ENCODE measurements around the gene FTHL17. TPM values are rescaled to one million over a fixed set of nuclear protein-coding genes. Genes with fewer than 3 reads are reported as not detected.

Gene FTHL17
- total and polyA plus RNA-seq, 5 donors from 2014 or later: not detected

GRCh38 chrX:31093639-31093975 is 21.8 kb upstream of the FTHL17 start:
- H3K4me3 Mint-ChIP-seq: no peak overlapping the region

GRCh38 chrX:31092970-31093638 is 21.3 kb upstream of the FTHL17 start:
- no peaks in the 10 kb centered on the region for H3K4me1 ChIP-seq (ENCODE audit: control insufficient read depth, insufficient read depth, low read length, poor library complexity, severe bottlenecking)
- H3K4me1 Mint-ChIP-seq: no peaks in the 10 kb centered on the region
- H3K27me3 Mint-ChIP-seq: no peaks in the 10 kb centered on the region
- H3K9me3 ChIP-seq (ENCODE audit: control insufficient read depth in 2 of 2, low read length in 2 of 2): no peaks in the 10 kb centered on the region
- no peaks in the 10 kb centered on the region for H3K9me3 Mint-ChIP-seq
- DNase-seq (no peak), ATAC-seq (ENCODE audit: low read depth in 2 of 2) (no peak)
- H3K36me3 Mint-ChIP-seq: no peaks in the 10 kb centered on the region
- H3K4me3 Mint-ChIP-seq: no peak overlapping the region
- no peak overlapping the region for H3K27ac Mint-ChIP-seq
- H3K27ac ChIP-seq (ENCODE audit: insufficient read depth, low read length, poor library complexity, severe bottlenecking): no peak overlapping the region
- no peaks in the 10 kb centered on the region for H3K36me3 ChIP-seq (ENCODE audit: control insufficient read depth, insufficient read depth, low read length)
- no peaks in the 10 kb centered on the region for H3K27me3 ChIP-seq (ENCODE audit: control insufficient read depth, insufficient read depth, low read length)
- no peak overlapping the region for H3K4me3 ChIP-seq (ENCODE audit: low read depth, low read length)

More at GRCh38 chrX:31093639-31093975, 21.8 kb upstream of the FTHL17 start:
- Mint-ChIP-seq H3K9me3 (no peaks in the 10 kb centered on the region), H3K27ac (peak overlapping the region in 1 of 3 donors; percentile 78), H3K36me3 (no peaks in the 10 kb centered on the region), H3K27me3 (no peaks in the 10 kb centered on the region), H3K4me1 (no peaks in the 10 kb centered on the region)
- H3K27me3 ChIP-seq (ENCODE audit: control insufficient read depth, insufficient read depth, low read length): no peaks in the 10 kb centered on the region
- no peak for ATAC-seq (ENCODE audit: low read depth in 2 of 2)
- no peak overlapping the region for H3K4me3 ChIP-seq (ENCODE audit: low read depth, low read length)
- H3K9me3 ChIP-seq (ENCODE audit: control insufficient read depth in 2 of 2, low read length in 2 of 2): no peaks in the 10 kb centered on the region
- H3K27ac ChIP-seq (ENCODE audit: insufficient read depth, low read length, poor library complexity, severe bottlenecking): no peak overlapping the region
- no peaks in the 10 kb centered on the region for H3K36me3 ChIP-seq (ENCODE audit: control insufficient read depth, insufficient read depth, low read length)
- no peak for DNase-seq
- H3K4me1 ChIP-seq (ENCODE audit: control insufficient read depth, insufficient read depth, low read length, poor library complexity, severe bottlenecking): no peaks in the 10 kb centered on the region

GRCh38 chrX:31092476-31092875 is 20.6 kb upstream of the FTHL17 start:
- Histone ChIP-seq H3K27me3 (ENCODE audit: control insufficient read depth, insufficient read depth, low read length) (no peaks in the 10 kb centered on the region), H3K9me3 (ENCODE audit: control insufficient read depth in 2 of 2, low read length in 2 of 2) (no peaks in the 10 kb centered on the region), H3K27ac (ENCODE audit: insufficient read depth, low read length, poor library complexity, severe bottlenecking) (no peak overlapping the region), H3K4me3 (ENCODE audit: low read depth, low read length) (no peak overlapping the region), H3K36me3 (ENCODE audit: control insufficient read depth, insufficient read depth, low read length) (no peaks in the 10 kb centered on the region), H3K4me1 (ENCODE audit: control insufficient read depth, insufficient read depth, low read length, poor library complexity, severe bottlenecking) (no peaks in the 10 kb centered on the region)
- no peaks in the 10 kb centered on the region for H3K36me3 Mint-ChIP-seq
- no peak overlapping the region for H3K4me3 Mint-ChIP-seq
- H3K9me3 Mint-ChIP-seq: no peaks in the 10 kb centered on the region
- no peaks in the 10 kb centered on the region for H3K27me3 Mint-ChIP-seq
- H3K27ac Mint-ChIP-seq: no peak overlapping the region
- H3K4me1 Mint-ChIP-seq: no peaks in the 10 kb centered on the region
- no peak for ATAC-seq (ENCODE audit: low read depth in 2 of 2)
- no peak for DNase-seq

GRCh38 chrX:31091819-31092218 is 20.0 kb upstream of the FTHL17 start:
- no peak for ATAC-seq (ENCODE audit: low read depth in 2 of 2)
- Histone ChIP-seq H3K27me3 (ENCODE audit: control insufficient read depth, insufficient read depth, low read length) (no peaks in the 10 kb centered on the region), H3K27ac (ENCODE audit: insufficient read depth, low read length, poor library complexity, severe bottlenecking) (no peak overlapping the region), H3K9me3 (ENCODE audit: control insufficient read depth in 2 of 2, low read length in 2 of 2) (no peaks in the 10 kb centered on the region), H3K36me3 (ENCODE audit: control insufficient read depth, insufficient read depth, low read length) (no peaks in the 10 kb centered on the region), H3K4me1 (ENCODE audit: control insufficient read depth, insufficient read depth, low read length, poor library complexity, severe bottlenecking) (no peaks in the 10 kb centered on the region), H3K4me3 (ENCODE audit: low read depth, low read length) (no peak overlapping the region)
- Mint-ChIP-seq H3K27ac (no peak overlapping the region), H3K27me3 (no peaks in the 10 kb centered on the region), H3K9me3 (no peaks in the 10 kb centered on the region), H3K4me3 (no peak overlapping the region), H3K36me3 (no peaks in the 10 kb centered on the region), H3K4me1 (no peaks in the 10 kb centered on the region)
- DNase-seq: no peak

- no peaks in the 10 kb centered on the region for H3K27me3 Mint-ChIP-seq
- ATAC-seq (ENCODE audit: low read depth in 2 of 2) (no peak), DNase-seq (no peak)
- no peaks in the 10 kb centered on the region for H3K36me3 Mint-ChIP-seq
- H3K4me3 Mint-ChIP-seq: no peak overlapping the region
- H3K27ac ChIP-seq (ENCODE audit: insufficient read depth, low read length, poor library complexity, severe bottlenecking): no peak overlapping the region
- no peaks in the 10 kb centered on the region for H3K27me3 ChIP-seq (ENCODE audit: control insufficient read depth, insufficient read depth, low read length)
- H3K27ac Mint-ChIP-seq: no peak overlapping the region
- peaks cover 0 to 8% (median 2%) of the 10 kb centered on the region in 7 donors for H3K9me3 Mint-ChIP-seq
- no peaks in the 10 kb centered on the region for H3K36me3 ChIP-seq (ENCODE audit: control insufficient read depth, insufficient read depth, low read length)
- no peak overlapping the region for H3K4me3 ChIP-seq (ENCODE audit: low read depth, low read length)
- peaks cover 0 to 7% (median 1%) of the 10 kb centered on the region in 4 donors for H3K4me1 Mint-ChIP-seq
- H3K4me1 ChIP-seq (ENCODE audit: control insufficient read depth, insufficient read depth, low read length, poor library complexity, severe bottlenecking): no peaks in the 10 kb centered on the region
- H3K9me3 ChIP-seq (ENCODE audit: control insufficient read depth in 2 of 2, low read length in 2 of 2): peaks cover 0 to 3% of the 10 kb centered on the region in 2 experiments
Measured at GRCh38 chrX:31074522-31074921, 2.7 kb upstream of the FTHL17 start.

GRCh38 chrX:31071262-31071661 is 579 bp downstream of the FTHL17 start:
- peaks cover 0 to 3% of the 10 kb centered on the region in 2 experiments for H3K9me3 ChIP-seq (ENCODE audit: control insufficient read depth in 2 of 2, low read length in 2 of 2)
- Mint-ChIP-seq H3K9me3 (peaks cover 0 to 8% (median 2%) of the 10 kb centered on the region in 7 donors), H3K4me1 (peaks cover 0 to 12% (median 6%) of the 10 kb centered on the region in 4 donors), H3K27ac (no peak overlapping the region), H3K4me3 (no peak overlapping the region), H3K36me3 (no peaks in the 10 kb centered on the region), H3K27me3 (no peaks in the 10 kb centered on the region)
- no peak for ATAC-seq (ENCODE audit: low read depth in 2 of 2)
- H3K27ac ChIP-seq (ENCODE audit: insufficient read depth, low read length, poor library complexity, severe bottlenecking): no peak overlapping the region
- H3K4me3 ChIP-seq (ENCODE audit: low read depth, low read length): no peak overlapping the region
- DNase-seq: no peak
- H3K36me3 ChIP-seq (ENCODE audit: control insufficient read depth, insufficient read depth, low read length): no peaks in the 10 kb centered on the region
- no peaks in the 10 kb centered on the region for H3K27me3 ChIP-seq (ENCODE audit: control insufficient read depth, insufficient read depth, low read length)
- H3K4me1 ChIP-seq (ENCODE audit: control insufficient read depth, insufficient read depth, low read length, poor library complexity, severe bottlenecking): no peaks in the 10 kb centered on the region

- ATAC-seq (ENCODE audit: low read depth in 2 of 2) (no peak), DNase-seq (no peak)
- Mint-ChIP-seq H3K9me3 (peaks cover 0 to 7% (median 2%) of the 10 kb centered on the region in 7 donors), H3K4me1 (peaks cover 0 to 12% (median 6%) of the 10 kb centered on the region in 4 donors), H3K27ac (no peak overlapping the region), H3K27me3 (no peaks in the 10 kb centered on the region), H3K36me3 (no peaks in the 10 kb centered on the region), H3K4me3 (no peak overlapping the region)
- H3K36me3 ChIP-seq (ENCODE audit: control insufficient read depth, insufficient read depth, low read length): no peaks in the 10 kb centered on the region
- H3K4me3 ChIP-seq (ENCODE audit: low read depth, low read length): no peak overlapping the region
- no peaks in the 10 kb centered on the region for H3K27me3 ChIP-seq (ENCODE audit: control insufficient read depth, insufficient read depth, low read length)
- no peak overlapping the region for H3K27ac ChIP-seq (ENCODE audit: insufficient read depth, low read length, poor library complexity, severe bottlenecking)
- peaks cover 0 to 3% of the 10 kb centered on the region in 2 experiments for H3K9me3 ChIP-seq (ENCODE audit: control insufficient read depth in 2 of 2, low read length in 2 of 2)
- no peaks in the 10 kb centered on the region for H3K4me1 ChIP-seq (ENCODE audit: control insufficient read depth, insufficient read depth, low read length, poor library complexity, severe bottlenecking)
Measured at GRCh38 chrX:31070057-31070468, 1.8 kb downstream of the FTHL17 start.

- no peak overlapping the region for H3K4me3 Mint-ChIP-seq
- H3K27me3 Mint-ChIP-seq: no peaks in the 10 kb centered on the region
- Histone ChIP-seq H3K36me3 (ENCODE audit: control insufficient read depth, insufficient read depth, low read length) (no peaks in the 10 kb centered on the region), H3K27me3 (ENCODE audit: control insufficient read depth, insufficient read depth, low read length) (no peaks in the 10 kb centered on the region), H3K4me3 (ENCODE audit: low read depth, low read length) (no peak overlapping the region), H3K4me1 (ENCODE audit: control insufficient read depth, insufficient read depth, low read length, poor library complexity, severe bottlenecking) (no peaks in the 10 kb centered on the region), H3K27ac (ENCODE audit: insufficient read depth, low read length, poor library complexity, severe bottlenecking) (no peak overlapping the region), H3K9me3 (ENCODE audit: control insufficient read depth in 2 of 2, low read length in 2 of 2) (no peaks in the 10 kb centered on the region)
- H3K27ac Mint-ChIP-seq: no peak overlapping the region
- no peaks in the 10 kb centered on the region for H3K4me1 Mint-ChIP-seq
- ATAC-seq (ENCODE audit: low read depth in 2 of 2) (no peak), DNase-seq (no peak)
- no peaks in the 10 kb centered on the region for H3K9me3 Mint-ChIP-seq
- no peaks in the 10 kb centered on the region for H3K36me3 Mint-ChIP-seq
Measured at GRCh38 chrX:31063114-31063513, 8.7 kb downstream of the FTHL17 start.
